ENCODE results near the gene SS18.

- TF ChIP-seq POLR2A (IDR thresholded peaks at IDR 0.05) (no peak), EP300 (IDR thresholded peaks at IDR 0.05) (no peak)
Measured at GRCh38 chr18:25998461-25998860, 92.0 kb downstream of the SS18 start.

Measured in suprapubic skin (tissue), 2 donors.